Adrenal gland (tissue), 5 donors: Measurements from ENCODE around the gene REPS2.

ENCODE experiments used
- POLR2A ChIP-seq, 2 donors: fragments of 450-650 bp; IDR thresholded peaks; one replicate each; pipeline ENCODE4 v1.6.1; 2017; ENCODE audit warnings: antibody characterized with exemption in 2 of 2, mild to moderate bottlenecking in 2 of 2, moderate library complexity in 1 of 2
- TF ChIP-seq, protein P1 (sequence below), 6 experiments: fragments of 450-650 bp in 4 of 6; fragments of 200-600 bp in 2 of 6; sonication (generic) in 1 of 6; IDR thresholded peaks; 1 replicate in 5 of 6; 2 replicates in 1 of 6; pipeline versions ENCODE4 v1.5.1 to v1.8.0; 2016 to 2021; ENCODE audit warnings: antibody characterized with exemption in 6 of 6, mild to moderate bottlenecking in 2 of 6, moderate library complexity in 1 of 6
- donor health status: DM: no; HTN: no; CAD: no.

DNA sequence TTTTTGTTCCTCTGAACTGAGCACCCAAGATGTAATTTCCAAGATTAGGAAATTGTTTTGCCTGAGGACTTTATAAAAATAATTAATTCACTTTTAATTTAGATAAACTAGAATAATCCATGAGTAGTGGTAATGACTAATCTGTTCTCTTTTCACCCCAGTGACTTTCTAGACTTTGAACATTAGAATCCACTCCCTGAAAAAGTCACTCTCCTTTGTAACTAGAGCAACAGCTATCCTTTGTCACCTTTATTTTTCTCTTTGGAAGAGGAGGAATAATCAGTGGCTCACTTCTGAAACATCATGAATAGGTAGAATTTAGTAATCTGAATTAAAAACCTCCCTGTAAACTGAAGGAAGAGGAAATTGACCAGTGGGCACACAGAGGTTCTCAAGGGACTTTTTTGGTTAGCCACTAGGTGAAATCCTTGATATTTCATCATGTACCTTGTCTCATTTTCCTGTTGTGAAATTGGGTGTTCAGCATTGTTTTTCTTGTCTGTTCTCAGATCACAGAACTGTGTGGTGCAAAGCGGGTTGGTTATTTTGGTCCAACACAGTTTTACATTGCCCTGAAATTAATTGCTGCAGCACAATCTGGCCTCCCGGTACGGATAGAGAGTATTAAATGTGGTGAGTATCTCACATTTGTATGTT lies 59.4 kb downstream of the REPS2 start:
- TF ChIP-seq, protein P1, sequence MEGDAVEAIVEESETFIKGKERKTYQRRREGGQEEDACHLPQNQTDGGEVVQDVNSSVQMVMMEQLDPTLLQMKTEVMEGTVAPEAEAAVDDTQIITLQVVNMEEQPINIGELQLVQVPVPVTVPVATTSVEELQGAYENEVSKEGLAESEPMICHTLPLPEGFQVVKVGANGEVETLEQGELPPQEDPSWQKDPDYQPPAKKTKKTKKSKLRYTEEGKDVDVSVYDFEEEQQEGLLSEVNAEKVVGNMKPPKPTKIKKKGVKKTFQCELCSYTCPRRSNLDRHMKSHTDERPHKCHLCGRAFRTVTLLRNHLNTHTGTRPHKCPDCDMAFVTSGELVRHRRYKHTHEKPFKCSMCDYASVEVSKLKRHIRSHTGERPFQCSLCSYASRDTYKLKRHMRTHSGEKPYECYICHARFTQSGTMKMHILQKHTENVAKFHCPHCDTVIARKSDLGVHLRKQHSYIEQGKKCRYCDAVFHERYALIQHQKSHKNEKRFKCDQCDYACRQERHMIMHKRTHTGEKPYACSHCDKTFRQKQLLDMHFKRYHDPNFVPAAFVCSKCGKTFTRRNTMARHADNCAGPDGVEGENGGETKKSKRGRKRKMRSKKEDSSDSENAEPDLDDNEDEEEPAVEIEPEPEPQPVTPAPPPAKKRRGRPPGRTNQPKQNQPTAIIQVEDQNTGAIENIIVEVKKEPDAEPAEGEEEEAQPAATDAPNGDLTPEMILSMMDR (IDR thresholded peaks at IDR 0.05): no peak
- TF ChIP-seq POLR2A (IDR thresholded peaks at IDR 0.05): no peak
